Esophagus muscularis mucosa (tissue), 3 donors: ENCODE measurements around the gene PLS1.

Source experiments
- POLR2A ChIP-seq: fragments of 450-650 bp; IDR thresholded peaks from one replicate; pipeline ENCODE4 v1.6.1; 2017; ENCODE audit warnings: antibody characterized with exemption, moderate library complexity, mild to moderate bottlenecking, low read depth
- TF ChIP-seq, protein P1 (sequence below), 3 experiments: fragments of 200-600 bp in 2 of 3; fragments of 450-650 bp in 1 of 3; sonication (generic) in 2 of 3; IDR thresholded peaks; one replicate each; pipeline ENCODE4 v1.5.1; 2017 to 2019; ENCODE audit warnings: antibody characterized with exemption in 3 of 3, mild to moderate bottlenecking in 2 of 3, moderate library complexity in 1 of 3

DNA sequence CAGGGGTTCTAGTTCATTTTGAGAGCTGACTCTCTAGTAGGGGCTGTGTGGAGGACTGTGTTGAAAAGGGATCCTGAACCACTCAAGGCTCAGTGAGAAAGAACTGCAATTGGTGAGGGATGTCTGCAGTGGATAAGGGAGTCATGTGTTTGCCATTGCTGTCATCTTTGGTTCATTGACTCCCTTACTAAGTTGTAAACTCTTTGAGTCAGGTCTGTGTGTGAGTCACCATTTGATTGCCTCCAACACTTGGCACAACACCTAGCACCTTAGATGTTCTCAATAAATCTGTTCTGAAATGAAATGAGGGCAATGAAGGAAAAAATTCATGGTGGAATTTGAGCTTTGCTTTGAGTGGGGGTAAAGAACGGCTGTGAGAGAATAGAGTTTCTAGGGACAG lies 51.7 kb downstream of the PLS1 start:
- no peak for TF ChIP-seq POLR2A
- TF ChIP-seq, protein P1, sequence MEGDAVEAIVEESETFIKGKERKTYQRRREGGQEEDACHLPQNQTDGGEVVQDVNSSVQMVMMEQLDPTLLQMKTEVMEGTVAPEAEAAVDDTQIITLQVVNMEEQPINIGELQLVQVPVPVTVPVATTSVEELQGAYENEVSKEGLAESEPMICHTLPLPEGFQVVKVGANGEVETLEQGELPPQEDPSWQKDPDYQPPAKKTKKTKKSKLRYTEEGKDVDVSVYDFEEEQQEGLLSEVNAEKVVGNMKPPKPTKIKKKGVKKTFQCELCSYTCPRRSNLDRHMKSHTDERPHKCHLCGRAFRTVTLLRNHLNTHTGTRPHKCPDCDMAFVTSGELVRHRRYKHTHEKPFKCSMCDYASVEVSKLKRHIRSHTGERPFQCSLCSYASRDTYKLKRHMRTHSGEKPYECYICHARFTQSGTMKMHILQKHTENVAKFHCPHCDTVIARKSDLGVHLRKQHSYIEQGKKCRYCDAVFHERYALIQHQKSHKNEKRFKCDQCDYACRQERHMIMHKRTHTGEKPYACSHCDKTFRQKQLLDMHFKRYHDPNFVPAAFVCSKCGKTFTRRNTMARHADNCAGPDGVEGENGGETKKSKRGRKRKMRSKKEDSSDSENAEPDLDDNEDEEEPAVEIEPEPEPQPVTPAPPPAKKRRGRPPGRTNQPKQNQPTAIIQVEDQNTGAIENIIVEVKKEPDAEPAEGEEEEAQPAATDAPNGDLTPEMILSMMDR (IDR thresholded peaks at IDR 0.05), result no peak
